Stimulated activated CD4-positive, alpha-beta T cell treated with anti-CD3 and anti-CD28 coated beads, Interleukin-12 subunit alpha, Interleukin-12 subunit beta, amount 100 ng/mL, for 24 hours (primary cell): ENCODE data around the gene MAN2B2.

Source experiments
- DNase-seq, 2 experiments: peaks; one replicate each; pipeline ENCODE4 v3.0.0-alpha.2; 2020; ENCODE audit warnings: low read depth in 2 of 2

Gene MAN2B2

DNA sequence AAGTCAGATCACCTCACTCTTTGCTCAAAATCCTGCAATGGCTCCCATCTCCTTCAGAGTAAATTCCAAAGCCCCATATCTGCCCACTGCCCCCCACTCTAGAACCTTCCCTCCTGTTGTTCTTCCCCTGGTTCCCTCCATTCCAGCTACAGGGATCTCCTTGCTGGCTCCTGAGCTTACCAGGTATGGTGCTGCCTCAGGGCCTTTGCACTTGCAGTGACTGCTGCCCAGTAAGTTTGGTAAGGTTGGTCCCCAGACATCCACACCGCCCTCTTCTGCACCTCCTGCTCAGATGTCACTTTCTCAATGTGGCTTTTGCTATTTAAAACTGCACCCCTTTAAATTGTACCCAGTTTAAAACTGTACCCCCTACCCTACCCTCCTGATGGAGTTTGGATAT is 7.8 kb upstream of the MAN2B2 start:
- no peak for DNase-seq

DNA sequence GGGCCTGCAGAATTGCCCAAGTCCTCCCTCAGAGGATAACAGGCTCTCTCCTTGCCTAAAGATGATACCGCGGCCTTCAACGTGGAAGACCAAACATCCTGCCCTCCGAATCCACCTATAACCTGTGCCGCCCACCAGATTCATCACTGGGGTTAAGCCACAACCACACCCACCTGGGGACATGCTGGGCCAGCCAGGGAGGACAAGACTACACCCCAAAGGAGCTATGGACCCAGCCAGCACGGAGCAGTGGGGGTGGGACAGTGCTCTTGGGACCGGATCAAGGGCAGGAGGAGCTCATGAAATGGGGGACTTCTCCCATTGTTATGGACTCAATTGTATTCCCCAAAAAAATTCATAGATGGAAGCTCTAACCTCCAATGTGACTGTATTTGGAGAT is 6.8 kb upstream of the MAN2B2 start:
- DNase-seq = no peak

DNA sequence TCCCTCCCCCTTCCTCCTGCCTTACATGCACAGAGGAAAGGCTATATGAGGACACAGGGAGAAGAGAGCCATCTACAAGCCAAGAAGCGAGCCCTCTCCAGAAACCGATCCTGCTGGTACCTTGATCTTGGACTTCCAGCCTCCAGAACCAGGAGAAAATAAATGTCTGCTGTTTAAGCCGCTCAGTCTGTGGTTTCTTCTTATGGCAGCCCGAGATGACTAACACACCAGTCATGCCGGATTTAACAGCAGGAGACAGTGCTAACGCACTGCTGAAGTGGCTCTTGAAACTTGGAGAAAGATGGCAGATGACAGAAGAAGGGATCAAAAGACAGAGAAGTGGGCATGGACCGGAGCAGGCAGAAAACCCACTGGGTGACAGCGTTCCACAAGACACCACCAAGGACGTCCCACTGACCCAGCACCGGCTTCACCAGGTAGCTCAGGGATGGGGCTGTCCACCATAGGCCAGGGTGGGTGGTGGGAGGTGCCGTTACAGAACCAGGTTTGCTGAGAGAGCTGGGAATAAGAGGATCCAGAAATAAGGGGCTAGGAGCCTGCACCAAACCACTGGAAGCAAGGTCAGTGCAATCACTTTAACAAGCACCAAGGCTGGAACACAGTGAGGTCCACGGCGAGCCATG is 6.2 kb upstream of the MAN2B2 start:
- DNase-seq = no peak

DNA sequence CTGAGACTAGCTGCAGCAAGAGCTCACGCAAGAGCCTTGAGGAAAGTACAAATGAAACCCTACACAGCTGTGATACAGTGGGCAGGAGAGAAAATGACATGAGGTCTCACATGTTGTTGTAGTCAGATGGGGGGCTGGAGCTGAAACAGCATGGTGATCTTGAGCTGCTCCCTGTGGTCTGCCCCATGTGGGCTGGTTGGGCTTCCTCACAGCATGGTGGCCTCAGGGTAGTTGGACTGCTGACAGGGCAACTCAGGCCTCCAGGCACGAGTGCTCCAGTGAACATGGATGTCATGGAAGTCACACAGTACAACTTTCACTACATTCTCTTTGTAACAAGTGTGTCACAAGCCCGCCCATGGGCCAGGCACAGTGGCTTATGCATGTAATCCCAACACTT is 3.4 kb upstream of the MAN2B2 start:
- no peak for DNase-seq

DNA sequence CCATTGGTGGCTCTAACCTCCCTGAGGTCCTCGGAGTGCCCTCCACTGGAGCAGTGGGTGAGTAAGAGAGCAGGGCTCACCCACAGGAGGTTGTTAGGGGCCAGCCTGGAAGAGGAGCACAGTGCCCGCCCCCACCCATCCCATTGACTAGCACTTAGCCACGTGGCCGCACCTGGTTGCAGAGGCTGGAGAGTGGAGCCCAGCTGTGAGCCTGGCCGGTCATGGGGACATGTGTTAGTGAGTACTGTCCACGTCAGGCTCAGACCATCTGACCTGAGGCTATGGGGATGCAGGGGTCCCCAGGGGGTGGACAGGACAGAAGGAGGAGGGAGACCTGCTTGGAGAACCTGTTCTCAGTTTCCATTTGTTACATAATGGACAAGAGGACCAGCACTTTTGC is 1.4 kb upstream of the MAN2B2 start:
- no peak for DNase-seq

DNA sequence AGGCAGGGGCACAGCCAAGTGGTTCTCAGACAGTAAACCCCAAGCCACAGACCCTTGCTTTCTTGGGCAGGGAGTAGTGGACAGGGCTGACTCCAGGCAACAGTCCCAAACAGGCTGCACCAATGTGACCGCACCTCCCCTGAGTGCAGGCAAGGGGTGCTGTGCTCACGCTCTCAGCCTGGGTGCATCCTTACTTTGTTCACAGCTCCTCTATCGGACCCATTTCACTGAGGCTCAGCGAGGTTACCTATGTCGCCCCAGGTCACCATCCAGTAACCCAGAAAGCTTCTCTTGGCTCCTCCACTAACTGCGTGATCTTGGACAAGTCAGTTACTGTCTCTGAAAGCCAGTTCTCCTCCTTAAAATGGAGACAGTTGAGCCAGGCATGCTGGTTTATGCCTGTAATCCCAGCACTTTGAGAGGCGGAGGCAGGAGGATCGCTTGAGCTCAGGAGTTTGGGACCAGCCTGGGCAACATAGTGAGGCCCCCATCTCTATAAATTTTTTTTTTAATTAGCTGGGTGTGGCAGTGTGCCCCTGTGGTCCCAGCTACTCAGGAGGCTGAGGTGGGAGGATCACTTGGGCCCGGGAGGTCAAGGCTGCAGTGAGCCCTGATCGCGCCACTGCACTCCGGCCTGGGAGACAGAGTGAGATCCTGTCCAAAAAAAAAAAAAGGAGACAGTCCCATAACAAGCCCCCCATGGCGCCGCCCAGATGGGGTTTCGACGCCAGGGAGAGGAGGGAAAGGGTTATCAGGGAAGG is 823 bp upstream of the MAN2B2 start:
- DNase-seq = no peak

DNA sequence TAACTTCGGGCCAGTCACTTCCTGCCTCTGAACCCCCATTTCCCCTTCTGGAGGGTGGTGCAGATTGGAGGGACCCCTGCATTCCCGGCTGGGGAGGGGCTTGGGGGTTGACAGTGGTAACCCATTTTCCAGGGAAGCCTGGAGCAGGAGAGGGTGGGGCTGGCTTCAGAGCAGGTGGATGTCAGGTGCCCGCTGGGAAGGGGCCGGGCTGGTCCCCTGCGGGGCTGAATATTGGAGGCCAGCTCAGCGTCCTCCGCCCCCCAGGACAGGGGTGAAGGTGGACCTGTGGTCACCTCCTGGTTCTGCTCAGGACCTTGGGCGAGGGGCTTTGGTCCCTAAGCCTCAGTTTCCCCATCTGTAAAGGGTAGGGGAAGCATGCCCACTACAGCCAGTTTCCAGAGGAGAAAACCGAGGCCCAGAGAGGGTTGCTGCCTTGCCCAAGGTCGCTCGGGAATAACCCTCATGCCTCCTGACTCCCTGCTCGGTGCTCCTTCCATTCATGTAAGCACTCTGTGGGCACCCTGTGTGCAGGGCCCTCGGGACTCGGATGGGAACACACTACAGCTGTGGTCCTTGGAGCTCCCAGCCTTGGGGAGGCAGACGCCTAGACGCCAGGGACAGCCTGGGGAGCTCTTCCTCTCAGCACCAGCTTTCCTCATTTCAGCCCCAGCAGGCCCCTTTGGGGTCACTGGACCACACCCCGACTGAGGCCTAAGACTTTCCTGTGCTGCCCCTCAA is 683 bp downstream of the MAN2B2 start:
- DNase-seq = no peak

DNA sequence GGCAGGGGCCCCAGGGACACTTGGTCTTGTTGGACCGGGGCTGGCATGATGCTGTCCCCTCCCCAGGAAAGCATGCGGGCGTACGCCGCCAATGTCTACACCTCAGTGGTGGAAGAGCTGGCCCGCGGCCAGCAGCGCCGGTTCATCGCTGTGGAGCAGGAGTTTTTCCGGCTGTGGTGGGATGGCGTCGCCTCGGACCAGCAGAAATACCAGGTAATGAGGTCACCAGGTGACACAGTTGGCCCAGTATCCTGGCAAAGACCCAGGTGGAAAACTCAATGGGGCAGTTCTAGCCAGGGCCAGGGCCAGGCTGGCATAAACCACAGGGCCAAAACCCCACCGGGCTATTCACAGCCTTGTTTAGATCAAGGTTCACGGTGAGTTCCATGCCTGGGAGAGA is 1.5 kb downstream of the MAN2B2 start:
- DNase-seq = no peak

DNA sequence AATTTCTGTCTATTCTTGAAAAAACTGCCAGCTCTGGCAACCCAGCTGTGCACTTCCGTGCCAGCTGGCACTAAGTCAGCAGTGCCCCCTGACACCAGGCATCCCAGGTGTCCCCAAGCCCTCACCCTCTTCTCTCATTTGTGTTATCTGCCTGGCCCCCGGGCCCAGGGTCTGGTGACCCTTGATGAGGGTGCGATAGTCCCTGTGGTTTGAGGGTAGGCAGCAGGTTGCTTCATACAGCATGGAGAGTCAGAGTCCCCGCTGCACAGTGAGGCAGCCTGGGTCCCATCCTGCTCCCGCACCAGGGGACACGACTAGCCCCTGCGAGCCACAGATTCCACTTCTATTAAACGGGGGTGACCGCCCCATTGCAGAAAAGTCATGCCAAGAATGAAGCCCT is 1.9 kb downstream of the MAN2B2 start:
- DNase-seq = no peak

DNA sequence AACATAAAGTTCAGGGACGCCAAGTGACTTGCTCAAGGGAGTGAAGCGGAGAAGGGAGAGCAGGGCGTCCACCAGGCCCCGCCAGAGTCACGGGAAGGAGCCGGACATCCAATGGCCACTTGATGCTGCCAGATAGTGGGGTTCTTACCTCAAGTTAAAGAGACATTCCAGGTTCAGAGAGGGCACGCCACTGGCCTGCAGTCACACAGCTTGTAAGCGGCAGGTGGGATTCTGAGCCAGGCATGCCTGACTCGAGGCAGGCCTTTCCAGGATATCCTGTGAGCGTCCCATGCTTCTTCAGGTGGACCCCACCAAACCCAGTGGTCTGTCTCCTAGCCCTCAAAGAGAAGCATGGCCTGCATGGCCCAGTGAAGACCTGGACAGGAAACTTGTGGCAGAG is 2.4 kb downstream of the MAN2B2 start:
- DNase-seq = no peak

DNA sequence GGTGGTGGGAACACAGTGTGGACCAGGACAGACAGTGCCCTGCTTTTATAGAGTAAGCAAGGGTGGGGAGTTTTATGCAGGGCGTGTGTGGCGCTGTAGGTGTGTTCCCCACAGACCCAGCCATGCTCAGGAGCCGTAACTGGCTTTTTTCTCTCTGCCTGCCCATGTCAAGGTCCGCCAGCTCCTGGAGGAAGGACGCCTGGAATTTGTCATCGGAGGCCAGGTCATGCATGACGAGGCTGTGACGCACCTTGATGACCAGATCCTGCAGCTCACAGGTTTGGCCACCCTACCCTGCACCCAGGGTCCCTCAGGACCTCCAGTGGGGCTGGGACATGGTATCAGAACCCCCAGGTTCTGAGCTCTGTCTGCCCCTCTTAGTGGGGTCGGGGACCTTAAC is 3.2 kb downstream of the MAN2B2 start:
- DNase-seq = no peak

DNA sequence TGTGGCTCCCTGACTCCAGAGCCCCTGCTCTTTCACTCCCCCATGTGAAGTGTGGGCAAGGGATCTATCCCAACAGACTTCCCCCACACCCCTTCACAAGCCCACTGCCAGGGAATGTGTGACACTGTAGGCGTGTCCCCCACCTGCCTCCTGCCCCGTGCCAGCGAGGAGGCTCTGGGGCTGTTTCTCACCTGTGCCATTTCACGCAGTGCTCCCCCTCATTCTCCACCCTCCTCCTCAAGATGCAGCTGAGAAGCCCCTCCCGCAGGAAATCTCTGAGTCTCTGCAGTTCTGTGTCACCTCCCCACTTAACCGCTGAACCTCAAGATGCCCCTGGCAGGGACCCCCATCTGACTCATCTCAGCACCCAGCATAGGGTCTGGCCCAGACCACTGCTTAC is 5.4 kb downstream of the MAN2B2 start:
- no peak for DNase-seq

DNA sequence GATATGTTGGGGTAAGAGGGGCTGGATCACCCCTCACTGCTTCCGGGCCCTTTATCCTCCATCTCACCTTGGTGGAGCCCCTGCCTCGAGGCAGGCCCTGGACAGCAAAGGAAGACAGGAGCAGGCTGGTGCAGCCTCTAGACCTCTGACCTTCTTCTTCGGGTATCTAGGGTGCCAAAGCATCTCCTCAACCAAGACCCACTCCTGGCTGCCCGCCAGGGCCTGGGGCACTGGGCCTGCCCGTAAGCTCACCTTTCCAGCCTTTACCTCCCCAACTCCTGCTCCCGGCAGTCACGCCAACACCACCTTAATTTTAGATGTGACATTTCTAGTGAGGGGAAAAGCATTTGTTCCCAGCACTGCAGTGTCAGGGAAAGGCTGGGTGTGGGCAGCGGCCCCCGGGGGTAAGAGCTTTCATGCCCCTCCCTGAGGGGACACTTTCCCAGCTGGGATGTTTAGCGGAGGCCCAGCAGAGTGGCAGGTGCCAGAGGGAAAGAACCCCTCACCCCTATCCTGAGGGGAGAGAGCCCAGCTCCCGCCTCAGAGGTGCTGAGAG is 6.7 kb downstream of the MAN2B2 start:
- no peak for DNase-seq

DNA sequence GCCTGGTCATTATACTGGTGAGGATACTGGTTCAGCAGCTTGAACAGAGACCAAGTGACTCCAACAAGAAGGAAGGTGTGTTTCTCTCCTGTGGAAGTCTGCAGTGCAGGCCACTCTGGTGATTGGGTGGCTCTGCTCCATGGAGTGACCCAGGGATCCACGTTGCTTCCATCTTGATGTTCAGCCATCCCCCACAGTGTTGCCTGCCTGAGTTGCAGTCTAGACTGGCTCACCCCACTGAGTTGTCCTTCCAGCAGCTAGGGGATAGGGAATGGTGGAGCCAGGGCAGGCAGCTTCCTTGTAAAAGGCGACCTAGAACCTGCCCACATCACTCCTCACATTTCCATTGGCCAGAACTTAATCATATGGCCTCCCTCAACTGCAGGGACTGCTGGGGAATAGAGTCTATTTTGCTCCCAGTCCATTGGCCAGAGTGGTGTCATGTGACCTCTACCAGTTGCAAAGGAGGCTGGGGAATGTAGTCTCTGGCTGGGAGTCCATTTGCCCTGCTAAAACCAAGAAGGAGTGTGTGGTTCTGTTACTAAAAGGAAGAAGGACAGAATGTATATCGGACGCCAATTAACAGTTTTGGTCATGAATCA is 8.0 kb downstream of the MAN2B2 start:
- DNase-seq = no peak

DNA sequence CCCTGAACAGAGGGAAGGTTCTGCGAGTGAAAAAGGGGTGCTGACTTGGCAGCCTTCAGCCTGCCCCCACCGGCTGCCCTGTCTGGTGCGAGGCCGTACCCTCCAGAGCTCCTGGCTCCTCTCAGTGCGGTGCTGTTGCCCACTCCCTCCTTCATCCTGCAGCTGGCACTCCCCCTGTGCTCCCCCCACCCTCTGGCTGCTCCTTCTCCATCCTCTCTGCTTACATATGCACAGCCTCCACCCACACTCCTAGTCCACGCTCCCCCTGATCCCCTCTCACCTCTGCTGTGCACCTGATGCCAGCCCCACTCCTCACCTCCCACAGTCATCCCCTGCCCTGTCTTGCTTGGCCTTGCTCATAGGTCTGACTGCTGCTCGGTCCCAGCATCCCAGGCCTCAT is 9.9 kb downstream of the MAN2B2 start:
- DNase-seq = no peak

DNA sequence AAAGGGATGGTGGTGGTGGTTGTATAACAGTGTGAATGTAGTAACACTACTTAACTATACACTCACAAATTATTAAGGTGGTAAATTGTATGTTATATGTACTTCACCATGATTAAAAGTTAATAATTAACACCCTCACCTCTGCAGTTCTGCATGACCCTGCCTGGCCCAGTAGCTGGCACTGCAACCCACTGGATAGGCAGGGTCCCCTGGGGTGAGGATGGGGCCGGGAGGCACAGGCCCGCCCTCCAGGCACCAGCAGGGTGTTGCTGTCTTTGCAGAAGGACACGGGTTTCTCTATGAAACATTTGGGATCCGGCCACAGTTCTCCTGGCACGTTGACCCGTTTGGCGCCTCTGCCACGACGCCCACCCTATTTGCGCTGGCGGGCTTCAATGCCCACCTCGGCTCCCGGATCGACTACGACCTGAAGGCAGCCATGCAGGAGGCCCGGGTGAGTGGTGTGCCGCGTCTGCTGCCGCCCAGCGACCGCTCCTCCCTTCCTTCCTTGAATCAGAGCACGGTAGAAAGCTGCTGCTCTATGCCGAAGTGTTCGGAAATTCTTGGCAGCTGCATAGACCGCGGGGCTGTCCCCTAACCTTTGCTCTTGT is 11.8 kb downstream of the MAN2B2 start:
- DNase-seq = no peak

DNA sequence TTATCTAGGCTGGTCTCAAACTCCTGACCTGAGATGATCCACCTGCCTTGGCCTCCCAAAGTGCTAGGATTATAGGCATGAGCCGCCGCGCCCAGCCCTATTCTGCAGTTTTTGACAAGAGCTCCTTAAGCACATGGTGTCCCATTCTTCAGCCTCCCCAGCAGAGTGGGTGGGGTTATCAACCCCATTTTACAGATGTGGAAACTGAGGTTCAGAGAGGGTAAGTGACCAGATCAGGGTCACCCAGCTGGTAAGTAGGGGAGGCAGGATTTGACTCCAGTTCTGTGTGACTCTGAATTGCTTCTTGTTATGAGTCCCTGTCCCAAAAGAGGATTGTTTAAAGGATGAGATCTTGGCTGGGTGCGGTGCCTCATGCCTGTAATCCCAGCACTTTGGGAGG is 14.5 kb downstream of the MAN2B2 start:
- no peak for DNase-seq

DNA sequence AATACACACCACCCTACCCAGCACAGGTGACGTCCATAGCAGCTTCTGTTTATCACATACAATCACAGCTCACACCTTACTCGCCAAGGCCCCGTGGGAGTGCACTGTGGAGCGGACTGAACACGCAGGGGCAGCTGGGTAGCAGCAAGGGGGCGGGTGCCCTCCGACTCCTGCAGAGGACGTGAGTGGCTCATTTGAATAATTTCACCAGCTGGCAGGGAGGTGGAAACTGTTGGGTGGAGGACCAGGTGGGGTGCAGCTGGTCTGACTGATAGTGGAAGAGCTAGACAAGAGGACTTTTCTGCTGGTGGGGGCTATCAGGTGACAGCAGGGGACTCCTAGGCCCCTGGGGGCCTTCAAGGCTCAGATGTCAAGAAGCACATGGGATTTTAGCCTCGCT is 16.3 kb downstream of the MAN2B2 start:
- DNase-seq = no peak

DNA sequence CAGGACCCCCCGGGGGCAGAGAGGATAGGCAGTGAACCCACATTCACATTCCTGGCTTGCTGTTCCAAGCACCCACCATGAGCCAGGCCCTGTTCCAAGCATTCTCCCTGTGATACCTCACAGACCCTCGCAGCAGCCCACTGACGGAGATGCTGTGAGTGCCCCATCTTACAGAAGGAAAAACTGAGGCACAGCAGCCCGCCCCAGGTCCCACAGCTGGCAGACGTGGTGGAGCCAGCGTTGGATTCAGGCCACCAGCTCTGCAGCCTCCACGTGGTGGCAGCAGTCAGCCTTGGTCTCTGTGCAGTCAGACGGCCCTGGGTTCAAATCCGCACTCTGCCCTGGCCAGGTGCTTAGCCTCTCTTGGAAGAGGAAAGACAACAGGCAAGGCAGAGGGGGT is 16.8 kb downstream of the MAN2B2 start:
- no peak for DNase-seq

DNA sequence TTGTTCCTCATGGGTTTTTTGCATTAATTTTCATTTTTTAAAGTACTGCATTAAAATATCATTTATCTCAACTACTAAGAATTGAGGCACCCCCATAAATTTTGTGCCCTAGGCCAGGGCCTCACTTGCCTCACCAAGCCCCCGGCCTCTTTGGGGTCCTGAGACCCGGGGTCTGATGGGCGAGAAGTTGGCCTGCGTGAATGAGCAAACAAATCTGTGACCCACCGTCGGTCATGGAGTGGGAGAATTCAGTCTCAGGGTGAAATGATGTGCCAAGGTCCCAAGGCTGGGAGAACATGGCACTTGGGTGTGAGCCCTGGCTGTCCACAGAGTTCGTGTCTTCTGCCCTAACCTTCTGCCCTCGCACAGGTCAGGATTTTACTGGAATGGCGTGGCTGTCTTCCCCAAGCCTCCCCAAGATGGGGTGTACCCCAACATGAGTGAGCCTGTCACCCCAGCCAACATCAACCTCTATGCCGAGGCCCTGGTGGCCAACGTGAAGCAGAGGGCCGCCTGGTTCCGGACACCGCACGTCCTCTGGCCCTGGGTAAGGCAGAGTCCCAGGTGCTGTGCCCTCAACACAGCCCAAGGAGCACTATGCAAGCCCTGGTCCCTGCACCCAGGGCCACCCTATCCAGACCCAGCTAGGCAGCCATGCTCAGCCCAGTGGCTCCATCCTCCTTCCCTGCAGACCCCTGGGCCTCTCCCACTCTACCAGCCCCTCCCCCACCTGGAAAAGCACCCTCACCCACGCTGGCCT is 18.0 kb downstream of the MAN2B2 start:
- no peak for DNase-seq

DNA sequence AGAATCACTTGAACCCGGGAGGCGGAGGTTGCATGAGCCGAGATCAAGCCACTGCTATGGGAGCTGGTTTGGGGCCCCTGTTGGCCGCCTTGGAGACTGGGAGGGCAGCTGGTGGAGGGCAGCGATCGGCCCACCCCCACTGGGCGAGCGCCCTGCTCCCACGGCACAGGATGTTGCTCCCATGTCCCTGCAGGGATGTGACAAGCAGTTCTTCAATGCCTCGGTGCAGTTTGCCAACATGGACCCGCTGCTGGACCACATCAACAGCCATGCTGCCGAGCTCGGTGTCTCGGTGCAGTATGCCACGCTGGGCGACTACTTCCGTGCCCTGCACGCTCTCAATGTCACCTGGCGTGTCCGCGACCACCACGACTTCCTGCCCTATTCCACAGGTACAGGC is 19.4 kb downstream of the MAN2B2 start:
- DNase-seq = no peak
